GM12878 (cell line): ENCODE measurements around the gene ANKHD1. TPM values are rescaled to one million over a fixed set of nuclear protein-coding genes. Genes with fewer than 3 reads are reported as not detected.

ENCODE experiments used
- ATAC-seq: fragments of 200-7000 bp; cut with Tn5 transposase; 3 replicates; pipeline ENCODE4 v1.9.1; 2020; ENCODE audit warnings: mild to moderate bottlenecking, moderate library complexity
- BruUV-seq: library from RNA; stranded (reverse); fragments of 400-500 nt; replicated peaks from 2 replicates; lab custom pipeline; 2021; lab: Mats Ljungman, UMichigan
- CTCF ChIA-PET: fragments of 300-600 bp; sonication (Branson Sonifier 250); formaldehyde crosslinking; extraction: SDS; loops from one replicate; lab custom pipeline; 2021; ENCODE audit warnings: inconsistent platforms; lab: Yijun Ruan, JAX
- POLR2A ChIA-PET: fragments of 350-600 bp; formaldehyde crosslinking; extraction: SDS; loops from one replicate; lab custom pipeline; 2021; ENCODE audit warnings: inconsistent platforms; lab: Charles Lee
- RAD21 ChIA-PET: fragments of 300-600 bp; sonication (Branson Sonifier 250); formaldehyde crosslinking; loops from one replicate; lab custom pipeline; 2023; ENCODE audit warnings: antibody characterized with exemption; ENCODE audit not compliant: unreplicated experiment; lab: Charles Lee
- SMC1A ChIA-PET: fragments of 300-600 bp; sonication (Branson Sonifier 250); formaldehyde crosslinking; loops from one replicate; lab custom pipeline; 2023; ENCODE audit not compliant: unreplicated experiment, uncharacterized antibody; lab: Charles Lee
- DNase-seq: peaks from one replicate; pipeline ENCODE4 v3.0.0-alpha.2; 2011; ENCODE audit warnings: low read depth, low spot score
- FAIRE-seq: peaks from 3 replicates; lab custom pipeline; 2011; peaks lifted over from hg19 to GRCh38; lab: Jason Lieb, UNC
- H2AFZ ChIP-seq: 2 replicates; pipeline ENCODE4 v1.6.0; 2011; ENCODE audit warnings: low read depth, low read length, control low read depth; ENCODE audit not compliant: control insufficient read depth
- H3K27ac ChIP-seq: 2 replicates; pipeline ENCODE4 v1.5.1; 2011; ENCODE audit warnings: control low read depth; ENCODE audit not compliant: control insufficient read depth, insufficient read depth
- H3K27me3 ChIP-seq, 2 experiments: replicated peaks in 1 of 2; 2 replicates each; pipeline versions ENCODE4 v1.6.0 to v1.6.1; 2011; ENCODE audit warnings: low read length in 1 of 2; ENCODE audit not compliant: control insufficient read depth in 2 of 2, insufficient read depth in 2 of 2
- H3K36me3 ChIP-seq, 2 experiments: 2 replicates each; pipeline ENCODE4 v1.5.1; 2011; ENCODE audit warnings: low read length in 1 of 2; ENCODE audit not compliant: control insufficient read depth in 2 of 2, insufficient read depth in 2 of 2
- H3K4me1 ChIP-seq: 2 replicates; pipeline ENCODE4 v1.6.1; 2011; ENCODE audit warnings: mild to moderate bottlenecking, low read length, moderate library complexity, mixed read lengths; ENCODE audit not compliant: control insufficient read depth, insufficient read depth
- H3K4me2 ChIP-seq: 2 replicates; pipeline ENCODE4 v1.6.0; 2011; ENCODE audit warnings: control low read depth; ENCODE audit not compliant: control insufficient read depth, insufficient read depth
- H3K4me3 ChIP-seq: fragments of 200-600 bp; sonication (generic); 2 replicates; pipeline ENCODE4 v1.5.1; 2016
- H3K79me2 ChIP-seq: 2 replicates; pipeline ENCODE4 v1.6.0; 2011; ENCODE audit warnings: low read length; ENCODE audit not compliant: control insufficient read depth, insufficient read depth
- H3K9ac ChIP-seq: 2 replicates; pipeline ENCODE4 v1.8.0; 2011; ENCODE audit warnings: low read length, control low read depth, mixed read lengths; ENCODE audit not compliant: control insufficient read depth, insufficient read depth
- H3K9me3 ChIP-seq: replicated peaks from 3 replicates; pipeline ENCODE4 v1.5.1; 2011; ENCODE audit warnings: mild to moderate bottlenecking, low read length; ENCODE audit not compliant: control insufficient read depth, insufficient read depth
- H4K20me1 ChIP-seq: 2 replicates; pipeline ENCODE4 v1.6.0; 2011; ENCODE audit not compliant: control insufficient read depth, insufficient read depth
- BCLAF1 ChIP-seq: fragments of 450-650 bp; IDR thresholded peaks from 2 replicates; pipeline ENCODE4 v1.6.1; 2017; ENCODE audit warnings: antibody characterized with exemption, mild to moderate bottlenecking, moderate library complexity
- BMI1 ChIP-seq: fragments of 450-650 bp; IDR thresholded peaks from 2 replicates; pipeline ENCODE4 v1.6.1; 2016; ENCODE audit warnings: mild to moderate bottlenecking, moderate library complexity, borderline replicate concordance
- CREM ChIP-seq: IDR thresholded peaks from 2 replicates; pipeline ENCODE4 v1.6.1; 2014; ENCODE audit warnings: antibody characterized with exemption, low read depth
- JUND ChIP-seq: IDR thresholded peaks from 2 replicates; pipeline ENCODE4 v1.6.1; 2012; ENCODE audit warnings: low read depth, mild to moderate bottlenecking, low read length, improper control_type of control experiment, moderate library complexity
- LARP7 ChIP-seq: fragments of 450-650 bp; IDR thresholded peaks from 2 replicates; pipeline ENCODE4 v1.6.1; 2017; ENCODE audit warnings: mild to moderate bottlenecking
- MAX ChIP-seq: IDR thresholded peaks from 2 replicates; pipeline ENCODE4 v1.6.1; 2012; ENCODE audit warnings: low read depth, low read length, improper control_type of control experiment
- MTA3 ChIP-seq: IDR thresholded peaks from 2 replicates; pipeline ENCODE4 v1.6.1; 2012; ENCODE audit warnings: low read length, inconsistent platforms, borderline replicate concordance
- MYC ChIP-seq: IDR thresholded peaks from 2 replicates; pipeline ENCODE4 v1.6.1; 2011; ENCODE audit warnings: mild to moderate bottlenecking, low read length, moderate library complexity, inconsistent platforms; ENCODE audit not compliant: insufficient read depth, insufficient replicate concordance, insufficient read length, severe bottlenecking
- NR2C2 ChIP-seq: IDR thresholded peaks from 2 replicates; pipeline ENCODE4 v1.6.1; 2011; ENCODE audit warnings: borderline replicate concordance, low read depth; ENCODE audit not compliant: control insufficient read depth, insufficient read length
- PML ChIP-seq: IDR thresholded peaks from 2 replicates; pipeline ENCODE4 v1.6.1; 2012; ENCODE audit warnings: low read length, inconsistent platforms
- POU2F2 ChIP-seq: IDR thresholded peaks from 3 replicates; pipeline ENCODE4 v1.6.1; 2011; ENCODE audit warnings: low read depth, mild to moderate bottlenecking, low read length, borderline replicate concordance
- SMARCA5 ChIP-seq: fragments of 450-650 bp; IDR thresholded peaks from 2 replicates; pipeline ENCODE4 v1.6.1; 2017; ENCODE audit warnings: mild to moderate bottlenecking
- WRNIP1 ChIP-seq: IDR thresholded peaks from 2 replicates; pipeline ENCODE4 v1.6.1; 2011; ENCODE audit warnings: low read depth, low read length, improper control_type of control experiment, borderline replicate concordance
- YY1 ChIP-seq: IDR thresholded peaks from 2 replicates; pipeline ENCODE4 v1.6.1; 2011; ENCODE audit warnings: low read depth, mild to moderate bottlenecking, low read length
- ZNF217 ChIP-seq: fragments of 450-650 bp; IDR thresholded peaks from 2 replicates; pipeline ENCODE4 v1.6.1; 2017; ENCODE audit warnings: antibody characterized with exemption, mild to moderate bottlenecking
- ZNF592 ChIP-seq: fragments of 450-650 bp; IDR thresholded peaks from 2 replicates; pipeline ENCODE4 v1.6.1; 2017; ENCODE audit warnings: mild to moderate bottlenecking, moderate library complexity
- WGBS: methylation state at CpG from one replicate; pipeline ENCODE4 v1.1.6; 2016; ENCODE audit warnings: low lambda C conversion rate; ENCODE audit not compliant: insufficient replicate concordance, insufficient coverage; ENCODE audit errors: missing lambda C conversion rate; 5-methylcytosine and 5-hydroxymethylcytosine counted together
- in situ Hi-C: fragments of 300-500 bp; cut with MboI; formaldehyde crosslinking; loops from 9 replicates; pipeline ENCODE4 v1.14.3; 2018; ENCODE audit warnings: mixed read lengths
- intact Hi-C: fragments of 100-400 bp; cut with micrococcal nuclease; formaldehyde crosslinking; loops from one replicate; pipeline ENCODE4 v1.14.2; 2022; ENCODE audit not compliant: unreplicated experiment
- polyA plus RNA-seq, 11 experiments: library from polyadenylated mRNA; depleted of rRNA in 4 of 11; unstranded in 6 of 11; stranded (reverse) in 5 of 11; fragments of >200 nt; fragmentation: Nextera tagmentation in 4 of 11; fragmentation: Illumina TruSeq in 1 of 11; extraction: Ambion mirVana in 4 of 11; extraction: Trizol in 1 of 11; gene quantifications; 1 replicate in 1 of 11; 2 replicates in 10 of 11; pipeline versions ENCODE4 v1.2.1 to v1.2.3, GENCODE V29; 2011 to 2016; ENCODE audit warnings: inconsistent platforms in 2 of 11, missing spikeins in 2 of 11, low read depth in 1 of 11
- total RNA-seq, 4 experiments: library from RNA; depleted of rRNA in 3 of 4; stranded (reverse); fragments of >200 nt in 3 of 4; fragmentation: Illumina TruSeq in 1 of 4; extraction: Trizol in 1 of 4; gene quantifications; 2 replicates each; pipeline versions ENCODE4 v1.2.1 to v1.2.3, GENCODE V29; 2013 to 2021

ANKHD1 gene
- total and polyA plus RNA-seq, 10 of the 15 experiments (the other 5 are each of a cell fraction or from before 2014, with no cell fraction given): 31.6 to 96.8 (median 74.3) TPM

- FAIRE-seq: no peak
These were observed 67.6 kb downstream of the ANKHD1 start for GRCh38 chr5:140469259-140469658.

More at GRCh38 chr5:140469259-140469658, 67.6 kb downstream of the ANKHD1 start:
- H3K4me1 ChIP-seq: no peaks in the 10 kb centered on the region
- no peaks in the 10 kb centered on the region for H4K20me1 ChIP-seq
- no TSS peak for BruUV-seq
- ChIA-PET CTCF (no interaction called here), RAD21 (no interaction called here), POLR2A (interaction anchor here (0.6 to 0.7 kb wide), 3 partner anchors 8 to 243 kb away, joined by 3 to 7 read pairs (median 5); no protein-coding TSS in a partner anchor), SMC1A (no interaction called here)
- H3K27me3 ChIP-seq: no peaks in the 10 kb centered on the region
- no peak overlapping the region for H3K27ac ChIP-seq
- ATAC-seq: no peak
- H3K79me2 ChIP-seq: no peaks in the 10 kb centered on the region
- H3K4me2 ChIP-seq: no peak overlapping the region
- H2AFZ ChIP-seq: no peak overlapping the region
- TF ChIP-seq WRNIP1 (no peak), POU2F2 (no peak), YY1 (no peak), MAX (no peak), PML (no peak), BCLAF1 (no peak), MTA3 (no peak), ZNF592 (no peak), CREM (no peak), ZNF217 (no peak), NR2C2 (no peak), LARP7 (no peak), SMARCA5 (no peak), BMI1 (no peak), JUND (no peak), MYC (no peak)
- H3K9ac ChIP-seq: no peak overlapping the region
- intact Hi-C loops (no loop called here), in situ Hi-C loops (no loop called here)
- H3K36me3 ChIP-seq: peaks cover 5% of the 10 kb centered on the region in 2 experiments
- H3K9me3 ChIP-seq: no peaks in the 10 kb centered on the region
- 93% methylated on average over 5 of the region's 6 CpGs for WGBS
- H3K4me3 ChIP-seq: no peak overlapping the region
- DNase-seq: no peak
